CD4-positive, alpha-beta T cell (primary cell): Measurements from ENCODE around the gene KCNIP4. TPM values are rescaled to one million over a fixed set of nuclear protein-coding genes. Genes with fewer than 3 reads are reported as not detected.

ENCODE experiments used
- ATAC-seq: fragments of 200-7000 bp; cut with Tn5 transposase; one replicate; pipeline ENCODE4 v1.10.0; 2022; ENCODE audit warnings: mild to moderate bottlenecking; ENCODE audit not compliant: poor library complexity
- CTCF ChIA-PET: fragments of 350-600 bp; sonication (Branson Sonifier 250); formaldehyde crosslinking; loops from one replicate; lab custom pipeline; 2021; ENCODE audit warnings: antibody characterized with exemption, inconsistent platforms; lab: Charles Lee
- POLR2A ChIA-PET: fragments of 350-600 bp; sonication (Branson Sonifier 250); formaldehyde crosslinking; loops from one replicate; lab custom pipeline; 2021; ENCODE audit warnings: antibody characterized with exemption, inconsistent platforms; lab: Charles Lee
- DNase-seq, 14 experiments: peaks; one replicate each; pipeline ENCODE4 v3.0.0-alpha.2; 2013 to 2020; ENCODE audit warnings: mixed read lengths in 2 of 14
- H3K27ac ChIP-seq, 2 donors: one replicate each; pipeline versions ENCODE4 v1.5.1 to v1.7.0; 2013; ENCODE audit warnings: low read length in 2 of 2, low read depth in 1 of 2, mild to moderate bottlenecking in 1 of 2
- H3K27me3 ChIP-seq, 2 experiments: 1 replicate in 1 of 2; 2 replicates in 1 of 2; pipeline versions ENCODE4 v1.6.1 to v1.7.0; 2013; ENCODE audit warnings: low read length in 2 of 2, control low read depth in 1 of 2, mild to moderate bottlenecking in 1 of 2, moderate library complexity in 1 of 2; ENCODE audit not compliant: insufficient read depth in 2 of 2, control insufficient read depth in 1 of 2
- H3K36me3 ChIP-seq: one replicate; pipeline ENCODE4 v1.6.1; 2013; ENCODE audit warnings: low read length, control low read depth; ENCODE audit not compliant: insufficient read depth
- H3K4me1 ChIP-seq: one replicate; pipeline ENCODE4 v1.6.1; 2013; ENCODE audit warnings: low read length, control low read depth; ENCODE audit not compliant: insufficient read depth
- H3K4me3 ChIP-seq: one replicate; pipeline ENCODE4 v1.5.1; 2013; ENCODE audit warnings: mild to moderate bottlenecking, low read length, moderate library complexity
- H3K9me3 ChIP-seq, 2 experiments: 1 replicate in 1 of 2; 2 replicates in 1 of 2; pipeline versions ENCODE4 v1.6.1 to v1.7.0; 2013; ENCODE audit warnings: low read length in 2 of 2, mild to moderate bottlenecking in 2 of 2, control low read depth in 1 of 2, moderate library complexity in 1 of 2; ENCODE audit not compliant: control insufficient read depth in 1 of 2, insufficient read depth in 1 of 2
- H3K27ac Mint-ChIP-seq: one replicate; pipeline ENCODE4 v1.8.0; 2020; ENCODE audit warnings: mixed read lengths
- H3K27me3 Mint-ChIP-seq: one replicate; pipeline ENCODE4 v1.8.0; 2021; ENCODE audit warnings: mixed read lengths
- H3K36me3 Mint-ChIP-seq: one replicate; pipeline ENCODE4 v1.8.0; 2021; ENCODE audit warnings: low read depth, mixed read lengths
- H3K4me1 Mint-ChIP-seq: one replicate; pipeline ENCODE4 v1.8.0; 2021; ENCODE audit warnings: low read depth, mixed read lengths
- H3K4me3 Mint-ChIP-seq: one replicate; pipeline ENCODE4 v1.8.0; 2020; ENCODE audit warnings: mild to moderate bottlenecking, mixed read lengths
- H3K9me3 Mint-ChIP-seq: one replicate; pipeline ENCODE4 v1.8.0; 2020; ENCODE audit warnings: mixed read lengths
- CTCF ChIP-seq: fragments of 200-600 bp; IDR thresholded peaks from one replicate; pipeline ENCODE4 v1.8.0; 2022; ENCODE audit warnings: antibody characterized with exemption, mild to moderate bottlenecking
- intact Hi-C, 2 experiments: fragments of 100-400 bp; cut with DNase I in 1 of 2; cut with micrococcal nuclease in 1 of 2; formaldehyde crosslinking; loops; one replicate each; pipeline versions ENCODE4 v1.15.1 to v1.9.0; 2023 to 2025; cut with DNase I, micrococcal nuclease
- total RNA-seq, 174 experiments: library from RNA in 2 of 174; stranded (reverse) in 2 of 174; gene quantifications; one replicate each; pipeline ENCODE4 v1.2.3 and lab custom pipeline; 2021 to 2026

KCNIP4 gene
- total RNA-seq, 2 experiments from 2014 or later, result not detected

GRCh38 chr4:21592970-21593670, 355.5 kb downstream of the KCNIP4 start:
- Histone ChIP-seq H3K27me3 (no peaks in the 10 kb centered on the region), H3K27ac (no peak overlapping the region), H3K4me1 (no peaks in the 10 kb centered on the region), H3K36me3 (no peaks in the 10 kb centered on the region), H3K9me3 (no peaks in the 10 kb centered on the region), H3K4me3 (no peak overlapping the region)
- POLR2A ChIA-PET, result no interaction called here
- H3K9me3 Mint-ChIP-seq, result peaks cover 7% of the 10 kb centered on the region
- no peak overlapping the region for H3K4me3 Mint-ChIP-seq
- CTCF ChIA-PET, result no interaction called here
- DNase-seq (no peak), ATAC-seq (no peak)
- H3K4me1 Mint-ChIP-seq, result no peaks in the 10 kb centered on the region
- H3K36me3 Mint-ChIP-seq, result no peaks in the 10 kb centered on the region
- TF ChIP-seq CTCF, result no peak
- H3K27ac Mint-ChIP-seq, result no peak overlapping the region
- H3K27me3 Mint-ChIP-seq, result no peaks in the 10 kb centered on the region
- intact Hi-C loops, result no loop called here

- H3K4me1 ChIP-seq, result no peaks in the 10 kb centered on the region
- intact Hi-C loops, result no loop called here
- no peak for TF ChIP-seq CTCF
- Mint-ChIP-seq H3K4me3 (no peak overlapping the region), H3K36me3 (no peaks in the 10 kb centered on the region), H3K9me3 (peaks cover 3% of the 10 kb centered on the region), H3K27ac (no peak overlapping the region), H3K27me3 (no peaks in the 10 kb centered on the region), H3K4me1 (no peaks in the 10 kb centered on the region)
- H3K27me3 ChIP-seq, result no peaks in the 10 kb centered on the region
- POLR2A ChIA-PET, result no interaction called here
- DNase-seq, result no peak
- H3K36me3 ChIP-seq, result no peaks in the 10 kb centered on the region
- CTCF ChIA-PET, result no interaction called here
- no peak for ATAC-seq
- no peak overlapping the region for H3K27ac ChIP-seq
- no peak overlapping the region for H3K4me3 ChIP-seq
- H3K9me3 ChIP-seq, result peaks cover 0 to 8% of the 10 kb centered on the region in 2 experiments
These were observed 371.5 kb downstream of the KCNIP4 start for GRCh38 chr4:21577056-21577455.

GRCh38 chr4:21571100-21571499, 377.5 kb downstream of the KCNIP4 start:
- POLR2A ChIA-PET, result no interaction called here
- Mint-ChIP-seq H3K27me3 (no peaks in the 10 kb centered on the region), H3K36me3 (no peaks in the 10 kb centered on the region), H3K27ac (no peak overlapping the region), H3K4me1 (no peaks in the 10 kb centered on the region), H3K4me3 (no peak overlapping the region), H3K9me3 (peaks cover 11% of the 10 kb centered on the region)
- intact Hi-C loops, result no loop called here
- no peaks in the 10 kb centered on the region for H3K9me3 ChIP-seq
- no peak overlapping the region for H3K27ac ChIP-seq
- no peak overlapping the region for H3K4me3 ChIP-seq
- no peaks in the 10 kb centered on the region for H3K36me3 ChIP-seq
- H3K4me1 ChIP-seq, result no peaks in the 10 kb centered on the region
- no peak for DNase-seq
- no peak for TF ChIP-seq CTCF
- H3K27me3 ChIP-seq, result no peaks in the 10 kb centered on the region
- no peak for ATAC-seq
- CTCF ChIA-PET, result no interaction called here
